GM19438 (cell line): ENCODE measurements around the gene ASIC2.

Experiments
- ATAC-seq: cut with Tn5 transposase; IDR thresholded peaks from one replicate; pipeline ENCODE4 v1.9.1; 2021; ENCODE audit warnings: low read depth; ENCODE audit not compliant: unreplicated experiment

Gene ASIC2

GRCh38 chr17:33292981-33293867 is at the start of gene ASIC2:
Gene ASIC2 (minus strand): TSS chr17:33293295.
- no peak for ATAC-seq

- ATAC-seq = no peak
These were observed 48.9 kb upstream of the ASIC2 start for GRCh38 chr17:33342025-33342424.

GRCh38 chr17:33338242-33338641 is 45.1 kb upstream of the ASIC2 start:
- ATAC-seq = no peak

GRCh38 chr17:33335491-33336173 is 42.5 kb upstream of the ASIC2 start:
- no peak for ATAC-seq

- ATAC-seq = no peak
These were observed 41.6 kb upstream of the ASIC2 start for GRCh38 chr17:33334703-33335102.

GRCh38 chr17:33330877-33331276 is 37.8 kb upstream of the ASIC2 start:
- no peak for ATAC-seq

- ATAC-seq = no peak
These were observed 35.0 kb upstream of the ASIC2 start for GRCh38 chr17:33328129-33328528.

GRCh38 chr17:33324736-33325135 is 31.6 kb upstream of the ASIC2 start:
- ATAC-seq = no peak

- no peak for ATAC-seq
These were observed 29.0 kb upstream of the ASIC2 start for GRCh38 chr17:33322063-33322462.

- no peak for ATAC-seq
These were observed 25.1 kb upstream of the ASIC2 start for GRCh38 chr17:33318241-33318640.

- no peak for ATAC-seq
These were observed 23.7 kb upstream of the ASIC2 start for GRCh38 chr17:33316746-33317145.

- ATAC-seq = no peak
These were observed 17.2 kb upstream of the ASIC2 start for GRCh38 chr17:33310296-33310695.

GRCh38 chr17:33303254-33303653 is 10.2 kb upstream of the ASIC2 start:
- ATAC-seq = no peak

- ATAC-seq = no peak
These were observed 9.3 kb upstream of the ASIC2 start for GRCh38 chr17:33302394-33302793.

- no peak for ATAC-seq
These were observed 7.1 kb upstream of the ASIC2 start for GRCh38 chr17:33300241-33300640.

- ATAC-seq = no peak
These were observed 6.0 kb upstream of the ASIC2 start for GRCh38 chr17:33299115-33299514.

- no peak for ATAC-seq
These were observed 4.5 kb upstream of the ASIC2 start for GRCh38 chr17:33297643-33298042.

GRCh38 chr17:33294994-33295393 is 1.9 kb upstream of the ASIC2 start:
- ATAC-seq = no peak

- no peak for ATAC-seq
These were observed 704 bp downstream of the ASIC2 start for GRCh38 chr17:33292201-33292980.

GRCh38 chr17:33291248-33292200 is 1.6 kb downstream of the ASIC2 start:
- no peak for ATAC-seq
